Measurements from ENCODE around the gene CABCOCO1.
"Not testable (repeated sequence)": the region's sequence is repeated elsewhere in the genome, so short reads cannot be mapped to it uniquely, and the experiment has no call there.

CABCOCO1 gene

GRCh38 chr10:61701055-61701705 lies 38.5 kb downstream of the CABCOCO1 start:
- DNase-seq (ENCODE audit: extremely low read depth, insufficient read length), result no peak
- TF ChIP-seq CTCF (IDR thresholded peaks at IDR 0.05; ENCODE audit: insufficient read depth, low read length, poor library complexity, severe bottlenecking), result no peak
- Histone ChIP-seq H3K36me3 (ENCODE audit: control insufficient read depth, insufficient read depth, low read length) (no peaks in the 10 kb centered on the region), H3K4me3 (replicated peaks; ENCODE audit: low read depth, low read length) (no peak overlapping the region), H3K27me3 (replicated peaks; ENCODE audit: control insufficient read depth, insufficient read depth, low read length) (no peaks in the 10 kb centered on the region)

DNA sequence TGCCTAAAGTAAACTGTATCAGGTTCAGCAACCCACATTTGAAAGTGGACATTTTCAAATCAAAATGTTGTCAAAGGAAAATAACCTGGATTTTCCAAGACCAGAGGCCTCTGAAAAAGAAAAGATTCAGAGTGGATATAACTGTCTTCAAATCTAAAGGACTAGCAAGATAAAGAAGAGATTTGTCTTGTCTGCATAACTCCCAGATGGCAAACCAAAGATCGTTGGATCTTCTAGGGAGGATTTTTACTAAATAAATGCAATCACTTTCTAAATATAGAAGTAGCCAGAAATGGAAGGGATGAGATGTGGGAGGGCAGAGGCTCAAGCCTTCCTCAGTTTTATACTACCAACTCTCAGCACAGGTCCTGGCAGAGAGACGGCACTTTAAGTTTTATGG lies 39.0 kb downstream of the CABCOCO1 start:
- no peak for TF ChIP-seq CTCF (IDR thresholded peaks at IDR 0.05; ENCODE audit: insufficient read depth, low read length, poor library complexity, severe bottlenecking)
- no peak for DNase-seq (ENCODE audit: extremely low read depth, insufficient read length)
- Histone ChIP-seq H3K36me3 (ENCODE audit: control insufficient read depth, insufficient read depth, low read length) (no peaks in the 10 kb centered on the region), H3K27me3 (replicated peaks; ENCODE audit: control insufficient read depth, insufficient read depth, low read length) (no peaks in the 10 kb centered on the region), H3K4me3 (replicated peaks; ENCODE audit: low read depth, low read length) (no peak overlapping the region)

GRCh38 chr10:61702584-61702983 lies 39.9 kb downstream of the CABCOCO1 start:
- Histone ChIP-seq H3K4me3 (replicated peaks; ENCODE audit: low read depth, low read length) (no peak overlapping the region), H3K36me3 (ENCODE audit: control insufficient read depth, insufficient read depth, low read length) (no peaks in the 10 kb centered on the region), H3K27me3 (replicated peaks; ENCODE audit: control insufficient read depth, insufficient read depth, low read length) (no peaks in the 10 kb centered on the region)
- no peak for DNase-seq (ENCODE audit: extremely low read depth, insufficient read length)
- TF ChIP-seq CTCF (IDR thresholded peaks at IDR 0.05; ENCODE audit: insufficient read depth, low read length, poor library complexity, severe bottlenecking), result no peak

DNA sequence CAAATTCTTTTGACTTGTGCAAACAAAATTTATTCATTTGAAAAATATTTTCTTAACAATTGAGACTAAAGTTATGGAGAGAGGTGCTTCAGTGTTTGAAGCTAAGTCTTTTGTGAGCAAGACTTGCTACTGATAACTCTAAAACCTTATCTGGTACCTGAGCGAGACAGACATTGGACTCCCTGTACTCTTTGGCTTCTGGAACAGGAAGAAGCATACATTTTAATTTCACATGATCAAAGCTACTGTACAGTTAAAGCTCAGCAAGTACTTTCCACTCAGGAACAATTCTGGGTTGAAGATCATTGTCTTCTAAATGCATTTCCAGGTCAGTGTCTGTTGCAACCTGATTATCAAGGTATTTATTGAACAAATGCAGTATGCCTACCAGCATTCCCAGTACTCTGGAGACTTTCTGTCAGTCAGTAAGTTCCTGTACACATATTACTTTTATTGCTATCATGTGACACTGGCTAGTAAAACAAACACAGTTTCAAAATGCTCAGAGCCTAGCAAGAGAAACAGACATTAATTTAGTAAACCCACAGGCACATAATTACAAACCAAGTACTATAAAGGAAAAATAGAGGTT lies 42.4 kb downstream of the CABCOCO1 start:
- H3K27me3 ChIP-seq (replicated peaks; ENCODE audit: control insufficient read depth, insufficient read depth, low read length), result no peaks in the 10 kb centered on the region

GRCh38 chr10:61708846-61709245 lies 46.1 kb downstream of the CABCOCO1 start:
- Histone ChIP-seq H3K36me3 (ENCODE audit: control insufficient read depth, insufficient read depth, low read length) (no peaks in the 10 kb centered on the region), H3K27me3 (replicated peaks; ENCODE audit: control insufficient read depth, insufficient read depth, low read length) (no peaks in the 10 kb centered on the region), H3K4me3 (replicated peaks; ENCODE audit: low read depth, low read length) (no peak overlapping the region)
- DNase-seq (ENCODE audit: extremely low read depth, insufficient read length), result no peak
- no peak for TF ChIP-seq CTCF (IDR thresholded peaks at IDR 0.05; ENCODE audit: insufficient read depth, low read length, poor library complexity, severe bottlenecking)

More for the DNA sequence above, 42.4 kb downstream of the CABCOCO1 start:
- DNase-seq (ENCODE audit: extremely low read depth, insufficient read length), result no peak
- H3K4me3 ChIP-seq (replicated peaks; ENCODE audit: low read depth, low read length), result no peak overlapping the region
- no peak for TF ChIP-seq CTCF (IDR thresholded peaks at IDR 0.05; ENCODE audit: insufficient read depth, low read length, poor library complexity, severe bottlenecking)
- no peaks in the 10 kb centered on the region for H3K36me3 ChIP-seq (ENCODE audit: control insufficient read depth, insufficient read depth, low read length)

DNA sequence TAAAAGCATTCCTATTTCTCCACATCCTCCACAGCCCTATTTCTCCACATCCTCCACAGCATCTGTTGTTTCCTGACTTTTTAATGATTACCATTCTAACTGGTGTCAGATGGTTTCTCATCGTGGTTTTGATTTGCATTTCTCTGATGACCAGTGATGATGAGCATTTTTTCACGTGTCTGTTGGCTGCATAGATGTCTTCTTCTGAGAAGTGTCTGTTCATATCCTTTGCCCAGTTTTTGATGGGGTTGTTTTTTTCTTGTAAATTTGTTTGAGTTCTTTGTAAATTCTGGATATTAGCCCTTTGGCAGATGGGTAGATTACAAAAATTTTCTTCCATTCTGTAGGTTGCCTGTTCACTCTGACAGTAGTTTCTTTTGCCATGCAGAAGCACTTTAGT lies 49.4 kb downstream of the CABCOCO1 start:
- not testable (repeated sequence) for H3K4me3 ChIP-seq (replicated peaks; ENCODE audit: low read depth, low read length); H3K27me3 ChIP-seq (replicated peaks; ENCODE audit: control insufficient read depth, insufficient read depth, low read length); H3K36me3 ChIP-seq (ENCODE audit: control insufficient read depth, insufficient read depth, low read length); DNase-seq (ENCODE audit: extremely low read depth, insufficient read length)

GRCh38 chr10:61719475-61719874 lies 56.7 kb downstream of the CABCOCO1 start:
- DNase-seq (ENCODE audit: extremely low read depth, insufficient read length); H3K27me3 ChIP-seq (replicated peaks; ENCODE audit: control insufficient read depth, insufficient read depth, low read length); H3K36me3 ChIP-seq (ENCODE audit: control insufficient read depth, insufficient read depth, low read length); H3K4me3 ChIP-seq (replicated peaks; ENCODE audit: low read depth, low read length): not testable (repeated sequence)

Data from GM06990 (cell line).